ENCODE measurements around the gene SPIRE1. TPM values are rescaled to one million over a fixed set of nuclear protein-coding genes. Genes with fewer than 3 reads are reported as not detected.

SPIRE1 gene
- total RNA-seq, 1 donor from 2014 or later: 43.7 TPM

Other genes starting within 250 kb of the SPIRE1 start
- 3.4 TPM for gene CEP76, start 44.6 kb upstream of the SPIRE1 start, total RNA-seq
- 39.8 TPM for gene PSMG2, start 44.9 kb upstream of the SPIRE1 start, total RNA-seq
- gene PTPN2, start 226.1 kb upstream of the SPIRE1 start, total RNA-seq: 11.2 TPM